ENCODE measurements around the gene UGT3A1.

- TF ChIP-seq POLR2A (IDR thresholded peaks at IDR 0.05) (no peak), CTCF (IDR thresholded peaks at IDR 0.05) (no peak)
Measured at GRCh38 chr5:35979715-35980114, 11.5 kb downstream of the UGT3A1 start.
